Measurements from ENCODE around the gene SDR42E1. TPM values are rescaled to one million over a fixed set of nuclear protein-coding genes. Genes with fewer than 3 reads are reported as not detected.

Gene SDR42E1
- total and polyA plus RNA-seq, 2 of the 8 experiments (the other 6 are each of a cell fraction or from before 2014, with no cell fraction given): 0.03 TPM; not detected in 1

GRCh38 chr16:81940781-81941560, 70.3 kb downstream of the SDR42E1 start:
- Histone ChIP-seq H4K91ac (replicated peaks; ENCODE audit: insufficient read length, low read length) (no peak overlapping the region), H3K4me3 (ENCODE audit: extremely low read depth in 1 of 4, insufficient read depth in 2 of 4, low read depth in 3 of 4, low read length in 4 of 4) (no peak overlapping the region), H3K27ac (ENCODE audit: low read depth, low read length) (no peak overlapping the region), H3K9me3 (ENCODE audit: insufficient read depth in 2 of 2, low read depth in 1 of 2, low read length in 1 of 2) (no peaks in the 10 kb centered on the region), H3K56ac (replicated peaks; ENCODE audit: insufficient read length, low read depth, low read length) (no peak overlapping the region), H4K20me1 (replicated peaks in 1 of 2; ENCODE audit: control insufficient read depth in 1 of 2, insufficient read depth in 2 of 2, low read length in 2 of 2) (peaks cover 0 to 3% of the 10 kb centered on the region in 2 experiments), H3K4me1 (replicated peaks in 1 of 4; ENCODE audit: control insufficient read depth in 3 of 4, insufficient read depth in 4 of 4, low read length in 3 of 4) (peaks cover 7 to 31% (median 29%) of the 10 kb centered on the region in 4 experiments), H4K5ac (ENCODE audit: insufficient read length, low read depth, low read length) (no peak overlapping the region), H2AK5ac (ENCODE audit: low read depth, low read length) (no peak overlapping the region), H3K36me3 (ENCODE audit: control insufficient read depth in 2 of 4, insufficient read depth in 4 of 4, low read length in 3 of 4) (no peaks in the 10 kb centered on the region; a peak in 2 of 8 replicates), H3K9ac (replicated peaks in 1 of 4; ENCODE audit: extremely low read depth in 1 of 4, low read depth in 3 of 4, low read length in 3 of 4) (no peak overlapping the region), H4K8ac (ENCODE audit: extremely low read depth, insufficient read depth, low read length) (no peak overlapping the region), H3K79me2 (ENCODE audit: control insufficient read depth in 1 of 2, insufficient read depth in 2 of 2, low read length in 2 of 2) (no peaks in the 10 kb centered on the region), H2BK15ac (ENCODE audit: low read length) (no peak overlapping the region), H3K23me2 (ENCODE audit: low read depth, low read length) (no peaks in the 10 kb centered on the region), H3K4me2 (ENCODE audit: insufficient read depth in 1 of 2, low read depth in 2 of 2, low read length in 2 of 2) (no peak overlapping the region), H3K14ac (ENCODE audit: insufficient read length) (no peak overlapping the region), H2BK20ac (ENCODE audit: low read length) (no peak overlapping the region), H3K23ac (ENCODE audit: insufficient read length) (no peak overlapping the region), H2BK5ac (ENCODE audit: low read depth, low read length) (no peak overlapping the region), H3K79me1 (ENCODE audit: low read depth, low read length) (no peaks in the 10 kb centered on the region), H3K4ac (replicated peaks; ENCODE audit: insufficient read length, low read depth, low read length) (no peak overlapping the region), H2BK12ac (ENCODE audit: low read depth, low read length) (no peak overlapping the region), H3K27me3 (replicated peaks in 1 of 4; ENCODE audit: control insufficient read depth in 3 of 4, extremely low read depth in 1 of 4, insufficient read depth in 3 of 4, low read length in 3 of 4) (0 out of 7 replicates have a peak, but pooled peaks cover 0 to 2% (median 0%) of the 10 kb centered on the region in 4 experiments), H3K18ac (ENCODE audit: extremely low read depth, low read length) (no peak overlapping the region), H2AFZ (ENCODE audit: low read length) (no peak overlapping the region), H2BK120ac (replicated peaks; ENCODE audit: low read depth, low read length) (no peak overlapping the region)
- ChIA-PET POLR2A (ENCODE audit: partially characterized antibody) (no interaction called here), CTCF (ENCODE audit: partially characterized antibody) (interaction anchor here (0.7 to 7.0 kb wide), 39 partner anchors 11 to 577 kb away, joined by 3 to 98 read pairs (median 4); no protein-coding TSS in a partner anchor)
- 60% methylated on average over 3 of the region's 3 CpGs; no CpG with 5 or more reads in 1 of the 2 experiments for WGBS, 2 experiments (ENCODE audit: extremely low coverage in 1 of 2, insufficient coverage in 1 of 2, insufficient read length in 1 of 2, insufficient replicate concordance in 2 of 2, low coverage in 1 of 2, low lambda C conversion rate in 2 of 2, missing lambda C conversion rate in 1 of 2)
- FAIRE-seq: no peak
- TF ChIP-seq JUND (IDR thresholded peaks at IDR 0.05; ENCODE audit: low read length): 0 out of 2 replicates have a peak, but pooled peaks have one; percentile 54
- TF ChIP-seq CTCF (IDR thresholded peaks at IDR 0.05; ENCODE audit: control extremely low read depth in 1 of 3, insufficient read depth in 1 of 3, low read depth in 1 of 3, low read length in 3 of 3): peak in 2 of 3 experiments; percentile 20 to 43; a peak in 2 of 4 replicates
- peak; percentile 62 to 64 for TF ChIP-seq RAD21 (IDR thresholded peaks at IDR 0.05 in 1 of 2, conservative IDR thresholded peaks at IDR 0.05 in 1 of 2; ENCODE audit: low read depth in 2 of 2, low read length in 2 of 2)
- TF ChIP-seq RBBP5 (IDR thresholded peaks at IDR 0.05; ENCODE audit: borderline replicate concordance, low read depth, low read length): no peak
- DNase-seq (ENCODE audit: low read depth in 1 of 2, low spot score in 2 of 2): peak in 1 of 2 experiments; percentile 45

All from H1 (cell line).